ENCODE data around the gene RCN2.

RCN2 gene

GRCh38 chr15:76996526-76997401 is 65.2 kb downstream of the RCN2 start:
- DNase-seq: peak; percentile 55

DNA sequence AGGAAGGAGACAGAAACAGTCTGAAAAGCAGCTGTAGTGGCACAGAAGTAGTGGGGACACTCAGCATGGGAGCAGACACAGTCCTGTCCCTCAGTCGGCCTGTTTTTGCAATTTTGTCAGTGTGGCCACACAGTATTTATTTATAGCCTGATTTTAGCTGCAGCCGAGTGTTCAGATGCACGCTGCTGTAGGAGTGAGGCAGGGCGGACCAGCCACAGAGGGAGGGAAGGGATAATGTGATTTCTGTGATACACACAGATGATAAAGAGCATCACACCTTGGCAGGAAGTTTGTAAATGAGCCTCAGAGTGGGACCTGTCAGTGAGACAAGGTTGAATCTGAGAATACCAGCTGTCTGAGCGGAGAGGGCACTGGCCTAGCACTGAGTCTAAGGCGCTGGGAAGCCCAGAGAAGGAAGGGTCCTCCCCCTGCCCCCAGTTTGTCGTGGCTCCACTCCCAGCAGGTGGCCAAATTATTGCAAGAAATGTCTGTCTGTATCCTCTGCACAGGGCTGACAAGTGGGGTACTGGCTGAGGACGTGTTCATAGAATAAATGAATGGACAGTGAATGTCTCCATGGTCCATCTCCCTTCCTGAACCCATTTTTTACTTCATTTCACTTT is 67.2 kb downstream of the RCN2 start:
- no peak for DNase-seq

DNA sequence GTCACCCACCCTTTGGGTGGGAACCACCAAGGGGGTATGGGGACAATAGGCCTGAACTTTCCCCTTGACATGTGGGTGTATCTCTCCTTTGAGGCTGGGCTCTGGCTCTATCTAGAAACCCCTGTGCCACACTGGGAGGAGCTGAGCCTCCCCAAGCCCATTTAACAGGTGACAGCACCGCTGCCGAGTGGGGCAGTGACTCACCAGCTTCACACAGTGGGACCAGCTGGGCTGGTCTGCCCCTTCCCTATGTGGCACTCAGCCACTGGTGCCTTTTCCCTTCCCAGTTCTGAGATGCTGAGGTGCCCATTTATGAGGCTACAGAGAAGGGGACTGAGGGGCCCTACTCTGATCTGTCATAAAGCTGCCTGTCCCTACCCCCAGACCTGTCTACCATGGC is 68.4 kb downstream of the RCN2 start:
- DNase-seq: no peak

DNA sequence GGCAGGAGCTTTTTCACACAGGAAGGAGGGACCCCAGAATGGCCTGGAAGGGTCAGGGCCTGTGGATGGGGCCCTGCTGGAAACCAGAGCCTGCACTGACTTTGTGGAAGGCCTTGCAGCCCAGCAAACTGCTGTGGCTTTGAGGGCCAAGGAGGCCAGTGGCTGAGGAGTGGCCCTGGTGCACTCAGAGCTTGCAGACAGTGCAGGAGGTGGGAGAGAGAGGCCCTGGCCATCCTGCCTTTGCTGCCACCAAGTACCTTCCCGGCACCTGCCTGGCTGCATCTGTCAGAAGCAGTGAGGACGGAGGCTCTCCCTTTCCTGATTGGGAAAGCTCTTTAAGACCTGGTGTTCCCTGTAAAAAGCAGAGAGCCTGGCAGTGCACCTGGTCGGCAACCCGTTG is 69.8 kb downstream of the RCN2 start:
- DNase-seq: no peak

DNA sequence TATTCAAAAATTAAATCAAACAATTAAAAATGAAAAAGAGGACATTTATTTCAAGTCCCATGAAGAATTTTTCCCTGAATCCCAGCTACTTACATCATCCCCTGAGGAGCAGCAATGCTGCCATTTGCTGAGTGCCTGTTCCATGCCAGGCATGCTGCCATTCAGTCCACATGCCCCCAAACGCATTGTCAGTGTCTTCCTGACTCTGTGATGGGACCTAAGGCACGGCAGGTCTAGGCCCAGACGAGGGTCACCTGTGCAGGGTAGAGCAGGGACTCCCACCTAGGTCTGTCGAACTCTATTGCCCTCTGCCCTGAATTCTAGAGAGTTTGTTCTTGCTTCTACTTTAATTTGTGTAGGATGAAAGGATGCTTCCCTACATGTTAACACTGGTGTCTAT is 70.4 kb downstream of the RCN2 start:
- no peak for DNase-seq

DNA sequence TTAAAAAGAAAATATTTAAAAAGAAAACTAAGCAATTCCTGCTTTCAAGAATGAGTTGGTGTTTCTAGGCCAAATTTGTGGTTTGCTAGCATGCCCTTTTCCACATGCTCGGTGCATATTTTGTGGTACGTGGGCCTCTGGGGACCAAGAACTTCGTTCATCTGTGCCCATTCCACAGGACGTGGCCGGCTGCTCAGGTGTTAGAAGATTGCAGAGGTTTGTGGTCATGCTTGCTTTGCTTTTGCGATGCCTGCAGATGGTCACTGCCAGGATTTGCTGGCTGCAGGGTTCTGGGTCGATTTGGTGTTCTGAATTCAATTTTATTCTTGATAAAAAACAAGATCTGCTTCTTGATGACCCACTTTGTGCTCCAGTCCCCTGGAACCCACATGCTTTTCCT is 70.9 kb downstream of the RCN2 start:
- no peak for DNase-seq

GRCh38 chr15:77002954-77003912 is 71.7 kb downstream of the RCN2 start:
- DNase-seq: peak; percentile 60
